WERI-Rb-1 (cell line): ENCODE results near the gene SPTLC3.

Experiments
- DNase-seq: peaks from one replicate; pipeline ENCODE4 v3.0.0-alpha.2; 2020
- H3K27ac ChIP-seq: fragments of 250-450 bp; sonication (Bioruptor Pico); 2 replicates; pipeline ENCODE4 v1.5.1; 2020; ENCODE audit warnings: mild to moderate bottlenecking, moderate library complexity
- H3K27me3 ChIP-seq: fragments of 250-450 bp; sonication (Bioruptor Pico); 2 replicates; pipeline ENCODE4 v1.5.1; 2021; ENCODE audit warnings: mild to moderate bottlenecking, low read depth, moderate library complexity; ENCODE audit not compliant: insufficient read depth, severe bottlenecking
- H3K36me3 ChIP-seq: fragments of 250-450 bp; sonication (Bioruptor Pico); 2 replicates; pipeline ENCODE4 v1.5.1; 2020; ENCODE audit warnings: mild to moderate bottlenecking, moderate library complexity
- H3K4me3 ChIP-seq: 2 replicates; pipeline ENCODE4 v1.5.1; 2011; ENCODE audit warnings: low read depth, mild to moderate bottlenecking, control low read depth, low read length
- H3K9me3 ChIP-seq: fragments of 250-450 bp; sonication (Bioruptor Pico); 2 replicates; pipeline ENCODE4 v1.5.1; 2021; ENCODE audit warnings: mild to moderate bottlenecking, moderate library complexity; ENCODE audit not compliant: severe bottlenecking
- TF ChIP-seq, protein P1 (sequence below): IDR thresholded peaks from 2 replicates; pipeline ENCODE4 v1.5.1; 2011; ENCODE audit warnings: low read depth, mild to moderate bottlenecking, control low read depth, inconsistent platforms, low read length

Gene SPTLC3

DNA sequence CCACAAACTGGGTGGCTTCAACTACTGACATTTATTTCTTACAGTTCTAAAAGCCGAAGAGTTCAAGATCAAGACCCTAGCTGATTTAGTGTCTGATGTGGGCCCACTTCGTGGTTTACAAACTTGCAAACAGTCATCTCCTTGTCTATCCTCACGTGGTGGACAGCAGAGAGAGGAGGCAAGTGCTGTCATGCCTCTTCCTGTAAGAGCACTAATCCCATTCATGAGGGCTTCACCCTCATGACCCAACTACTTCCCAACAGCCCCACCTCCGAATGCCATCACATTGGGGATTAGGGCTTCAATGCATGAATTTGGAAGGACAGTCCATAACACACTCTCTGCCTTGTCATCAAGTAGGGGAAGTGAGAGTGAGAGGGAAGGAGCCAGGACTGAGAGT is 196.7 kb downstream of the SPTLC3 start:
- Histone ChIP-seq H3K9me3 (no peaks in the 10 kb centered on the region), H3K4me3 (no peak overlapping the region), H3K36me3 (no peaks in the 10 kb centered on the region), H3K27me3 (no peaks in the 10 kb centered on the region), H3K27ac (no peak overlapping the region)
- TF ChIP-seq, protein P1, sequence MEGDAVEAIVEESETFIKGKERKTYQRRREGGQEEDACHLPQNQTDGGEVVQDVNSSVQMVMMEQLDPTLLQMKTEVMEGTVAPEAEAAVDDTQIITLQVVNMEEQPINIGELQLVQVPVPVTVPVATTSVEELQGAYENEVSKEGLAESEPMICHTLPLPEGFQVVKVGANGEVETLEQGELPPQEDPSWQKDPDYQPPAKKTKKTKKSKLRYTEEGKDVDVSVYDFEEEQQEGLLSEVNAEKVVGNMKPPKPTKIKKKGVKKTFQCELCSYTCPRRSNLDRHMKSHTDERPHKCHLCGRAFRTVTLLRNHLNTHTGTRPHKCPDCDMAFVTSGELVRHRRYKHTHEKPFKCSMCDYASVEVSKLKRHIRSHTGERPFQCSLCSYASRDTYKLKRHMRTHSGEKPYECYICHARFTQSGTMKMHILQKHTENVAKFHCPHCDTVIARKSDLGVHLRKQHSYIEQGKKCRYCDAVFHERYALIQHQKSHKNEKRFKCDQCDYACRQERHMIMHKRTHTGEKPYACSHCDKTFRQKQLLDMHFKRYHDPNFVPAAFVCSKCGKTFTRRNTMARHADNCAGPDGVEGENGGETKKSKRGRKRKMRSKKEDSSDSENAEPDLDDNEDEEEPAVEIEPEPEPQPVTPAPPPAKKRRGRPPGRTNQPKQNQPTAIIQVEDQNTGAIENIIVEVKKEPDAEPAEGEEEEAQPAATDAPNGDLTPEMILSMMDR = no peak
- DNase-seq = no peak

DNA sequence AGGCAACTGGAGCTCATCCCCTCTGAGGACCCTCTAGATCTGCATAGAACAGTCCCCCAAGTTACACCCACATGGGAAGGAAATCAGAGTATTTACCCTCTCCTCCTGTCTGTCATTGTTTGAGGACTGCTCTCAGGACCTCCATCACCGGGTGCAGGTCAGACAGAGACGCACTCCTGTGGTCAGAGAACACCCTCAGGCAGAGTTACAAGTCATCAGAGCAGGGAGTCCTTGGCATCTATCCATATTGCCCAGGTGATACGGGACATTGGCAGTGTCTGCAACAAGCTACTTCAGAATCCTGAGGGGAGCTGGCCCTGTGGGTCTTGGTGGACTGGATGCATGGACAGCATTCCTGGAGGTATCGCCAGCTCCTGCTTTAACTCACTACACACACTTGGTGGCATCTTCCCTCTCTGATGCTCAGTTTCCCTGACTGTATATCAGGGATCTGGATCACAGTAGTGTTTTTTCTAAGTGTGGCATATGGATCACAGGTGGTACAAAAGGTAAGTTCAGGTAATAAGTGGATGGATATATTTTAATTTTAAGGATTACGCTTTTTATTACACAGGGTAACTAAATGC is 197.2 kb downstream of the SPTLC3 start:
- Histone ChIP-seq H3K27ac (no peak overlapping the region), H3K4me3 (no peak overlapping the region), H3K27me3 (no peaks in the 10 kb centered on the region), H3K9me3 (no peaks in the 10 kb centered on the region), H3K36me3 (no peaks in the 10 kb centered on the region)
- DNase-seq = no peak
- TF ChIP-seq, protein P1 = no peak

DNA sequence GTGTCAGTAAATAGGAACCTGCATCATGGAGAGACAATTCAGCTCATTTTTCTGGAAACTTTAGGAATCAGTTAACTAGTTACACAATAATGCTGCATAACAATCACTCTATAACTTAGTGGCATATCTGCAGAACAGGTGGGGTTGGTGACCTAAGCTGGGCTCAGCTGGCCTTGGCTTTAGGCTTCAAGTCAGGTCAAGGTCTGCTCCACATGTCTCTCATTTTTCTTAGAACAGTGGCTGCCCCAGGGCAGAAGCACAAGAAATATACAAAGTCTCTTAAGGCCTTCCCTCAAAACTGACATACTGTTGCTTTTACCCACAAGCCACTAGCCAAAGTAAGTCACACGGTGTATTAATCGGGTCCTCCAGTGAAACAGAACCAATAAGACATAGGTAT is 198.2 kb downstream of the SPTLC3 start:
- no peaks in the 10 kb centered on the region for H3K27me3 ChIP-seq
- TF ChIP-seq, protein P1 = no peak
- no peak for DNase-seq
- no peak overlapping the region for H3K4me3 ChIP-seq
- no peak overlapping the region for H3K27ac ChIP-seq
- H3K36me3 ChIP-seq = no peaks in the 10 kb centered on the region
- H3K9me3 ChIP-seq = no peaks in the 10 kb centered on the region

DNA sequence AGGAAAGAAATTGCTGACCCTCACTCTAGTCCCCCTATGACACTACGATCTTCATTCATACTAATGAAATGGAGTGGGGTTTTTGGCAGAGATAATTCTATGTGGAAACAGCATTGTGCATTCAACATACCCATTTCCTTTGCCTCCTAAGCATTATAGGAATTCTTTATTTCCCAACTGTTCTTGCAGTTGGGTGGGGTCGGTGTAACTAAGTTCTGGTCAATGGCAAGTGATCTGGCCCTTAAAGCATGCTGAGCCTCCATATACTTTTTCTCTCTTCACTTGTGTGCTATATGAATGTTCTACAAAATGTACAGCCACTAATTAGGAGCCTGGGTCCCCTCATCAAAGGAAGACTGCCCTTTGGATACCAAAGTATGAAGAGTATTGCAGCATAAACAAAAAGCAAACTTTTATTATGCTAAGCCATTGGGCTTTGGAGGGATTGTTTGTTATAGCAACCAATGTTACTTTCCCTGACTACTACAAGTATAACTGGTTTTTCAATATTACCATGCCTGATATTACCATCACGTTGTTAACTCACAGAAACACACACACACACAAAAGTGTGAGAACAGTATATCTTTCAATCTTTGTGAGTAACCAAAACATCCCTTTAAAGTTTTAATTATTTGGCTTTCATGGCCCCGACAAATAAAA is 203.3 kb downstream of the SPTLC3 start:
- Histone ChIP-seq H3K36me3 (no peaks in the 10 kb centered on the region), H3K27ac (no peak overlapping the region), H3K27me3 (no peaks in the 10 kb centered on the region), H3K9me3 (no peaks in the 10 kb centered on the region), H3K4me3 (no peak overlapping the region)
- TF ChIP-seq, protein P1 = no peak
- DNase-seq = no peak

DNA sequence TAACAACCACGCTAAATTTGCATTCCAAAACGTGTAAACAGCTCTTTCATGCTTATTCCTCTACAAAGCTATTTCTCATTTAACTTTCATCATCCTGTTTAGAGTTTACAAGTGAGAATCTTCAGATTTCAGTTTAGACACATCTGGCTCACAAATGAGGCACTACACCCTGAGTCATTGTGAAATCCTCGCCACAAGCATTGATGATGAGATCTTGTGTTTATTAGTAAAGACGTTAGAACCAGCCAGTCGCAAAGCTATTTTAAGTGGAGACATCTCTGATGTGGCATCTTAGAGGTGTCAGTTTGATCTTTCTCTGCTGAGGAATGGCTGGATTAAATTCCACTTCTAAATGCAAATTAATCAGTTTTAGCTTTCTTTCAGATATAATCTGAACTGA is 204.0 kb downstream of the SPTLC3 start:
- no peaks in the 10 kb centered on the region for H3K9me3 ChIP-seq
- H3K27me3 ChIP-seq = no peaks in the 10 kb centered on the region
- DNase-seq = no peak
- H3K27ac ChIP-seq = no peak overlapping the region
- H3K36me3 ChIP-seq = no peaks in the 10 kb centered on the region
- TF ChIP-seq, protein P1 = no peak
- no peak overlapping the region for H3K4me3 ChIP-seq

DNA sequence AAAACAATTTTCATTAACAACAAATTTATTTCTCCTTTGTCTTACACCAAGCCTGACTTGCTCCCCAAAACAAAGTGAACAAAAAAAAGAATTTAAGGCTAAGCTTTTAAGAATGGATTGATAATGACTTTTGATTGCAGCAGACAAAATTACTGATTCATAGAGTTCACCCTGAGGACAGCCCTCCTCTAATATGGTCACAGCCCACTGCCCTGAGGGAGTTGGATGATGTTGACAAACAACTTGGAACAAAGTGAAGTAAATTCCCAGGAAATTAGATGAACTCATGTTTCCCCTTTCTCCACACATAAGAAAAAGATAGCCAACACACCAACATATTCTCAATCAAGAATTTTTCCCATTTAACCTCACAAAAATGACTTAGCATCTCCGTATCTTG is 204.6 kb downstream of the SPTLC3 start:
- Histone ChIP-seq H3K27me3 (no peaks in the 10 kb centered on the region), H3K27ac (no peak overlapping the region), H3K4me3 (no peak overlapping the region), H3K9me3 (no peaks in the 10 kb centered on the region), H3K36me3 (no peaks in the 10 kb centered on the region)
- no peak for DNase-seq
- TF ChIP-seq, protein P1 = no peak
